ENCODE results near the gene CAMK1D.

Gene CAMK1D

GRCh38 chr10:12566161-12567115 lies 217.1 kb downstream of the CAMK1D start:
- DNase-seq, result no peak

GRCh38 chr10:12568391-12569009 lies 219.2 kb downstream of the CAMK1D start:
- DNase-seq, result no peak

GRCh38 chr10:12572281-12572680 lies 222.9 kb downstream of the CAMK1D start:
- no peak for DNase-seq

GRCh38 chr10:12577610-12578009 lies 228.3 kb downstream of the CAMK1D start:
- DNase-seq, result no peak

GRCh38 chr10:12579954-12580858 lies 230.9 kb downstream of the CAMK1D start:
- no peak for DNase-seq

GRCh38 chr10:12583891-12584595 lies 234.7 kb downstream of the CAMK1D start:
- DNase-seq, result no peak

- no peak for DNase-seq
Measured at GRCh38 chr10:12586741-12587140, 237.4 kb downstream of the CAMK1D start.

GRCh38 chr10:12587451-12587888 lies 238.1 kb downstream of the CAMK1D start:
- no peak for DNase-seq

- no peak for DNase-seq
Measured at GRCh38 chr10:12588091-12588860, 238.9 kb downstream of the CAMK1D start.

GRCh38 chr10:12589291-12589690 lies 239.9 kb downstream of the CAMK1D start:
- no peak for DNase-seq

GRCh38 chr10:12589791-12590190 lies 240.4 kb downstream of the CAMK1D start:
- no peak for DNase-seq

- DNase-seq, result no peak
Measured at GRCh38 chr10:12590675-12591659, 241.6 kb downstream of the CAMK1D start.

GRCh38 chr10:12592967-12593366 lies 243.6 kb downstream of the CAMK1D start:
- no peak for DNase-seq

- no peak for DNase-seq
Measured at GRCh38 chr10:12594448-12594944, 245.1 kb downstream of the CAMK1D start.

- no peak for DNase-seq
Measured at GRCh38 chr10:12595936-12596576, 246.7 kb downstream of the CAMK1D start.

- DNase-seq, result no peak
Measured at GRCh38 chr10:12597176-12597575, 247.8 kb downstream of the CAMK1D start.

GRCh38 chr10:12597788-12598765 lies 248.7 kb downstream of the CAMK1D start:
- DNase-seq, result peak; percentile 51

- no peak for DNase-seq
Measured at GRCh38 chr10:12600652-12601051, 251.3 kb downstream of the CAMK1D start.
